ENCODE results near the gene TIE1.
A peak's percentile ranks its signal among the peaks of the same experiment; 100 is the strongest.

Gene TIE1

DNA sequence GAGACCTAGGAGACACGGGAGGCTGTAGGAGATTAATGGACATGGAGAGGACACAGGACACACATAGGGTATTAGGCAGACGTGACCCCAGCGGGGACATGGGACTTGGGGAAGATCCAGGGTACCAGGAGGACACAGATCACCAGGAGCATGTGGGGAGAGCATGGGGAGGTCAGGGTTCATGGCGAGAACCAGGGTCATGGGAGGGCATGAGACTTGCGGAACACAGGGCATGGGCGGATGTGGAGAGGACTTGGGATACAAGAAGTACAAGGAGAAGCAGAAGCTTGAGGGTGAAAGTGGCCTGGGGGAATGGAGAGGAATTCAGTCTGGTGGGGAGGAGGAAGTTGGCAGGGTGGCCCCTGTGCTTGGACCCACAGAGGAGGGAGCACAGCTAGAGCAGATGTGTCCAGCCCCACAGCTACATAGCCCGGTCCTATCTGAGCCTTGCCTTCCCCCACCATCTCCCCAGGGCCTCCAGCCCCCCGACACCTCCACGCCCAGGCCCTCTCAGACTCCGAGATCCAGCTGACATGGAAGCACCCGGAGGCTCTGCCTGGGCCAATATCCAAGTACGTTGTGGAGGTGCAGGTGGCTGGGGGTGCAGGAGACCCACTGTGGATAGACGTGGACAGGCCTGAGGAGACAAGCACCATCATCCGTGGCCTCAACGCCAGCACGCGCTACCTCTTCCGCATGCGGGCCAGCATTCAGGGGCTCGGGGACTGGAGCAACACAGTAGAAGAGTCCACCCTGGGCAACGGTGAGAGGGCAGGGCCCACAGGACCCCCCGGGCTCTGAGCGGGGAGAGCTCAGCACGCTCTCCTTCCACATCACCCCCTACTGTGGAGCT, 12.1 kb downstream of the TIE1 start:
- DNase-seq: no peak

DNA sequence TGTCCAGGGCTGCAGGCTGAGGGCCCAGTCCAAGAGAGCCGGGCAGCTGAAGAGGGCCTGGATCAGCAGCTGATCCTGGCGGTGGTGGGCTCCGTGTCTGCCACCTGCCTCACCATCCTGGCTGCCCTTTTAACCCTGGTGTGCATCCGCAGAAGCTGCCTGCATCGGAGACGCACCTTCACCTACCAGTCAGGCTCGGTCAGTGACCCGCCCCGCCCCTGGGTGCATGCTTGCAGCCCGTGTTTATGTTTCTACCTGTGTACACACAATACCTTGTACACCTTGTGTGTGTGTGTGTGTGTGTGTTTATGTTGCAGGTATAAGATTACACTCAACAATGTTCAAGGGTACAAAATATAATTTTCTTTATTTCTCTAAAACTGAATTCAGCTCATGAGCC, 13.0 kb downstream of the TIE1 start:
- DNase-seq: no peak

DNA sequence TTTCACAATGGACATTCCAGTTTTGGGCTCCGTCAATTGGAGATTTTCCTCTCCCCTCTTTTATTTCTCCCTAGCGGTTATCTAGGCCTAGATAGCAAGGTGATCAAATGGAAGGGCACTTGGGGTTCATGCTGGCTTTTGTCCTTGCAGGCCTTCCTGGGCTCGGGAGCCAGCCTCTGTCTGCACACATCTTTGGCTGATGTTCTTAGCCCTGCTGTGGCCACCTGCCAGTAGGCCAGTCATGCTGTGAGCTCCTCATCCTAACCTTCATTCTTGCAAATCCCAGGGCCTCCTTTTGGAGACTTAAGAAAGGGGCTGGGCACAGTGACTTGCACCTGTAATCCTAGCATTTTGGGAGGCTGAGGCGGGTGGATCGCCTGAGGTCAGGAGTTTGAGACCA, 13.5 kb downstream of the TIE1 start:
- no peak for DNase-seq

DNA sequence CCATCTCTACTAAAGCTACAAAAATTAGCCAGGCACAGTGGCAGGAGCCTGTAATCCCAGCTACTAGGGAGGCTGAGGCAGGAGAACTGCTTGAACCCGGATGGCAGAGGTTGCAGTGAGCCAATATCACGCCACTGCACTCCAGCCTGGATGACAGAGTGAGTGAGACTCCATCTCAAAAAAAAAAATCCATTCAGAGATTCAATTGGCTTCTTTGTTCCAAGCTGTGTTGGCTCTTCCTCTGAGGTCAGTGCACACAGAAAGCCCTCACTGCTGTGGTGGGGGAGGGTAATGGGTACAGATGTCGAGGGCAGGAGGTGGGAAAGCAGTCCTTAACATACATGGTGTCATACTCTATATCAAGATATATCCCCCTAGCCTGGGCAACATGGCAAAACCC, 14.7 kb downstream of the TIE1 start:
- no peak for DNase-seq

DNA sequence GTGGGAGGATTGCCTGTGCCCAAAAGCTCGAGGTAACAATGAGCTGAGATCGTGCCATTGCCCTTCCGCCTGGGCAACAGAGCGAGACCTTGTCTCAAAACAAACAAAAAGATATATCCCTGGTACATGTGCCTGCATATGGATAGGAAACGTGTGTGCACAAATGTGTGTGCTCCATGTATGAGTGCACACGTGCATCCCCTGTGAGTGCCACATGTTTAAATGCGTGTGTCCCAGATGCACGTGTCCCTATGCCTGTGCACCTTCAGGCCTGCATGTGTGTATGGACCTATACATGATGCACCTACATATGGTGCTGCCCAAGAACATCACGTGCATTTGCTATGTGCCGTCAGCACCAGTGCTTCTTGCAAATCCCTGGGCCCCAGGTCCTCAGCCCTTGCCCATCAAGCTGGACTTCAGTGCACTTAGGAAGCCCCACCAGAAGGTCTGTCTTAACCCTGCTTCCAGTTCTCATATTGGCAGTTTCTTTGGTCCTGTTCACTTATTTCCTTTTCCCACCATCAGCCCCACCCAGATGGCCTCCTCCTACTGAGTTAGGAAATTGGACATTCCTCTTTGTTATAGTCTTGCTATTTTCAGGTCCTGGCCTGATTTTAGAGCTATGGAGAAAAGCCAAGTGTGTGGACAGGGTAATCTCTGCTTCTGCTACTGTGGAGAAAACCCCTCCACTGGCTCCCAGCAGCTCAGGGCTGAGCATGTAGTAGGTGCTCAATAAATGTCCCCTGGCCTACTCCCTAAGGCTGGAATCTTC, 15.4 kb downstream of the TIE1 start:
- DNase-seq: no peak

DNA sequence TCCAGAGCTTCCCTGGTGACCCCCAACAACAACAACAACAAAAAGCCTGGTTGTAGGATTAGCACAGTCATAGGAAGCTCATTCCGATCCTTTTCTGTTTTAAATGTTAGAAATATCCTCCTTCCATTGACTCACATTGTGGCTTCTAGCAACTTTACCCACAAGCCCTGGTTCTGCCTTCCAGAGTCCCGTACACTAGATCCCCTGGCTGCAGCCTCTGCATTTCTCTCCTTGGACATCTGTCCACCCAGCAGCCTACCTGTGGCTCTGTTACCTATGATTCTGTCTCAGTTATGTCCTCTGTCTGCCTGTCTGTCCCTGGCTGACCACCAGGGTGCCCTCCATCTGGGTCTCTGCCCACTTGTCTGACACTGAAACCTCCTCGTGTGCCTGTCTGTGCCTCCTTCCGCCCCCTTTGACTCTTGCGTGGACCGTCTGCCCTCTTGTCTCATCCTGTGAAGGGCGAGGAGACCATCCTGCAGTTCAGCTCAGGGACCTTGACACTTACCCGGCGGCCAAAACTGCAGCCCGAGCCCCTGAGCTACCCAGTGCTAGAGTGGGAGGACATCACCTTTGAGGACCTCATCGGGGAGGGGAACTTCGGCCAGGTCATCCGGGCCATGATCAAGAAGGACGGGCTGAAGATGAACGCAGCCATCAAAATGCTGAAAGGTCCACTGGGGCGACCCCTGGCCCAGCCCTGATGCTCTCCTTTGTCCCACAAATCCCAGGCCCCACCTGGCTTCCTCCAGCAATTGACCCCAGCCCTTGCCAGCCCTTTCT, 16.1 kb downstream of the TIE1 start:
- DNase-seq: no peak

DNA sequence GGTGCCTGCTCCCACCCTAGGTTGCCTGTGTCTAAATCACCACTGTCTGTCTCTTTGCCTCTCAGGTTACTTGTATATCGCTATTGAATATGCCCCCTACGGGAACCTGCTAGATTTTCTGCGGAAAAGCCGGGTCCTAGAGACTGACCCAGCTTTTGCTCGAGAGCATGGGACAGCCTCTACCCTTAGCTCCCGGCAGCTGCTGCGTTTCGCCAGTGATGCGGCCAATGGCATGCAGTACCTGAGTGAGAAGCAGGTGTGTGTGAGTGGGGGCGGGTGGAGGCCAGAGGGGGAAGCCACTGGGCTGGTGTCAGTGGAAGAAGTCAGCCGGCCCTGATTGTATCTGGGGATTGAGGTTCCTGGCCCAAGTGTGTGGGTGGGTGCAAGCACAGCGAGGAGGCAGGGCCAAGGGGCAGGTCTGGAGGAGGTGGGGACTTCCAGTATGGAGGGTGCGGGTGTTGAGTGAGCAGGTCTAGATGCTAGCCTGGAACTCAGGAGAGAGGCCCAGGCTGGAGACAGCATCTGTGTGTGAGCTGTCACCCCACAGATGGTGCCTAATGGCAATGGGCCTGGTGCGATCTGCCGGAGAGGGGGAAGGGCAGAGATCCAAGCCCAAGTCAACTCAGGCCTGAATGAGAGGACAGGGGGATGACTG, 17.2 kb downstream of the TIE1 start:
- DNase-seq: no peak

DNA sequence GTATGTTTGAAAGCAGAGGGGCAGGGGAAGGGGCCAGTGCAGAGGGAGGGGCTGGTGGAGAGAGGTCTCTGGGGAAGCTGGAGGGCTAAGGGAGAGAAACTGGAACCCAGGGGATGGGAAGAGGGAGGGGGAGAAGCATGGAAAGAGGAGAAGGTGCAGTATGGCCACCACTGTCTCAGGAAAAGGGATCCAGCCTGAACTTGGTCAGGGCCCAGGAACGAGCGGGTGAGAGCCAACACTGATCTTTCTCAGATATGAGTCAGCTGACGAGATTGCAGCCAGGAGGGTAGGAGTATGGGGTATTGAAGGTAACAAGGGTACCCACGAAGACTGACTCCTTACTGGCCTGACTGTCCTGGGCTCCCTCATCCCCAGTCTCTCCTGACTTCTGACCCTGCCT, 18.0 kb downstream of the TIE1 start:
- DNase-seq: no peak

DNA sequence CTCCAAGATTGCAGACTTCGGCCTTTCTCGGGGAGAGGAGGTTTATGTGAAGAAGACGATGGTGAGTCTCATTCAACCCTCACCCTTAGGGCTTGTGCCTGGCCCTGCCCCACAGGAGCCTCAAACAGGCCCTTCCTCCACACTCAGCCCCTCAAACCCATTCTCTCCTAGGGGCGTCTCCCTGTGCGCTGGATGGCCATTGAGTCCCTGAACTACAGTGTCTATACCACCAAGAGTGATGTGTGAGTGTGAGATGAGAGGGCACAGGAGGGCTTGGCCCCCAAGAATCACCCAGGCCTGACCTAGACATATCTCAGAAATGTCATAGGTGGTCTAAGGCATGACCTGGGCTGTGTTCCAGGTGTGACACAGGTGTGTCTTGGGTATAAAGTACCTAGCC, 18.5 kb downstream of the TIE1 start:
- DNase-seq: no peak

DNA sequence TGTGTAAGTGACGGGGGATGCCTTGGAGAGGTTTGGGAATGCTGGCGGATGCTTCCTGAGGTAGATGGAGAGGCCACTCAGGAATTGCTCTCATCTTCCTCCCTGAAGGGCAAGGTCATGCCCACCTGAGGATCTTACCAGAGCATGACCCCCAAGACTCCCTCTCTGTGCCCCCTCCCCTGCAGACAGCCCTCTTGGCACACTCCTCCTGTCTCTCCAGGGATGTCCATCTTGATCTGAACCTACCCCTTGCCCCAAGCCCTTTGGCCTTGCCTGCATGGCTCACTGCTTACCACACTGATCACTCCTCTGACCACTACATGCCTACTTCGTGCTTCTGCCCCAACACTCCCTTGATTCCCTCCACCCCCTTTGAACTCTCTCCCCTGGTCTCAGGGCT, 19.0 kb downstream of the TIE1 start:
- DNase-seq: no peak

DNA sequence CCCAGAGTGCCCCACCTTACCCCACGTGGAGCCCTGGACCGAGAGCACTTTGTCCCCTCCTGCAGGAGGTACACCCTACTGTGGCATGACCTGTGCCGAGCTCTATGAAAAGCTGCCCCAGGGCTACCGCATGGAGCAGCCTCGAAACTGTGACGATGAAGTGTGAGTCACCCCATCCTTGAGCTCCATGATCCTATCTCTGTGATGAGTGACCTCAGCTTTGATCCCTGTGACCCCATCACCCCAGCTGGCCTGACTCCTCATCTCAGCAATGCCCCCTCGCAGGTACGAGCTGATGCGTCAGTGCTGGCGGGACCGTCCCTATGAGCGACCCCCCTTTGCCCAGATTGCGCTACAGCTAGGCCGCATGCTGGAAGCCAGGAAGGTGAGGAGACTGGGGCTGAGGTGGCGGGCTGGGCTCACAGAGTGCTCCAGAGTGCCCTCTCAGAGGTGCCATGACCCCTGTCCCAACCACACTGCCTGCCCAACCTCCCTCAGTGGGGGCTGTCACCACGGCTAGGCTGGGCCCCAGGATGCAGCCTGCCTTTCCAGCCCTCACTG, 20.6 kb downstream of the TIE1 start:
- DNase-seq: no peak

DNA sequence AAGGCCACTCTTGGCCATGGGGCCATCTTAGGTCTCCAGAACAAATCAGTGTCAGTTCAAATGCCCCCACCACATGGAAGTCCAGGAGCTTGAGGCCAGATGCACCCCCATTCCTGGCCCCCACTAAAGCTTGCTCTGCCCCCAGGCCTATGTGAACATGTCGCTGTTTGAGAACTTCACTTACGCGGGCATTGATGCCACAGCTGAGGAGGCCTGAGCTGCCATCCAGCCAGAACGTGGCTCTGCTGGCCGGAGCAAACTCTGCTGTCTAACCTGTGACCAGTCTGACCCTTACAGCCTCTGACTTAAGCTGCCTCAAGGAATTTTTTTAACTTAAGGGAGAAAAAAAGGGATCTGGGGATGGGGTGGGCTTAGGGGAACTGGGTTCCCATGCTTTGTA, 21.7 kb downstream of the TIE1 start:
- no peak for DNase-seq

DNA sequence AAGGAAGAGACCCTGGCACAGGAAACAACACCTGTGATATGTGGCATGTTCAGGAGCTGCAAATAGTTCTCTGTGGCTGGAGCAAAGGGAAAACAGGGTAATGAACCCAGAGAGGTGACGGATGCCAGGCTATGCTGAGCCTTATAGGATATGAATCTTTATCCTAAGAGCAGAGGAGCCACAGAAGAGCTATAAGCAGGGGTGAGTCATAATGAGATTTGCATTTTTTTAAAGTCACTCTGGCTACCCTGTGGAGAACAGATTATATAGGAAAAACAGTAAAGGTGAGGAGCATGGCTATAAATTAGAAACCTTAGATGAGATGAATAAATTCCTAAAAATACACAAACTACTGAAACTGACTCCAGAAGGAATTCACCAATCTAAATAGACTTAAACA, 24.0 kb downstream of the TIE1 start:
- DNase-seq: no peak

DNA sequence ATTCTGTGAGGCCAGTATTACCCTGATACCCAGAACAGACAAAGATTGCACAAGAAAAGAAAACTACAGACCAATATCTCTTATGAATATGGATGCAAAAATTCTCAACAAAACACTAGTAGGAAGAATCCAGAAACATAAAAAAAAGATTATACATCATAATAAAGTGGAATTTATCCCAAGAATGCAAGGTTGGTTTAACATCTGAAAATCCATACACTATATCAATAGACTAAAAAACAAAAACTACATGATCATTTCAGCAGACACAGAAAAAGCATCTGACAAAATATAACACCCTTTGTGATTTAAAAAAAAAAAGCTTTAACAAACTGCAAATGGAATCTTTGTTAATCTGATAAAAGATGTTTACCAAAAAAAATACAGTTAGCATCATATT, 24.6 kb downstream of the TIE1 start:
- DNase-seq: no peak

DNA sequence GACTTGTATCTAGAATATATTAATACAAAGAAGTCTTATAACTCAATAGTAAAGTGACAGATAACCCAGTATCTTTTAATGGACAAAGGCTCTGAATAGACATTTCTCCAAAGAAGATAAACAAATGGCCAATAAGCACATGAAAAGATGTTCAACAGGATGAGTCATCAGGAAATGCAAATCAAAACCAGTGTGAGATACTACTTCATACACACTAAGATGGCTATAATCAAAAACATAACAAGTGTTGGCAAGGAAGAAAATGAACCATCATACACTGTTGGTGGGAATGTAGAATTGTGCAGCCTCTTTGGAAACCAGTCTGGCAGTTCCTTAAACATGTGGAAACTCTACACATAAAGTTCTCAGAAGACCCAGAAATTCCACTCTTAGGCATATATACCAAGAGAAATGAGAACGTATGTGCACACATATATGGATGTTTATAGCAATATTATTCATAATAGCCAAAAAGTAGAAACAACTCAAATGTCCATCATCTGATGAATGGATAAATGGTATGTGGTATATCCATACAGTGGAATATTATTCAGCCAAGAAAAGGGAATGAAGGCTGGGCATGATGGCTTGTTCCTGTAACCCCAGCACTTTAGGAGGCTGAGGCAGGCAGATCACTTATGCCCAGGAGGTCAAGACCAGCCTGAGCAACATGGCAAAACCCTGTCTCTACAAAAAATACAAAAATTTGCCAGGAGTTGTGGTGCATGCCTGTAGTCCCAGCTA, 26.9 kb downstream of the TIE1 start:
- no peak for DNase-seq

DNA sequence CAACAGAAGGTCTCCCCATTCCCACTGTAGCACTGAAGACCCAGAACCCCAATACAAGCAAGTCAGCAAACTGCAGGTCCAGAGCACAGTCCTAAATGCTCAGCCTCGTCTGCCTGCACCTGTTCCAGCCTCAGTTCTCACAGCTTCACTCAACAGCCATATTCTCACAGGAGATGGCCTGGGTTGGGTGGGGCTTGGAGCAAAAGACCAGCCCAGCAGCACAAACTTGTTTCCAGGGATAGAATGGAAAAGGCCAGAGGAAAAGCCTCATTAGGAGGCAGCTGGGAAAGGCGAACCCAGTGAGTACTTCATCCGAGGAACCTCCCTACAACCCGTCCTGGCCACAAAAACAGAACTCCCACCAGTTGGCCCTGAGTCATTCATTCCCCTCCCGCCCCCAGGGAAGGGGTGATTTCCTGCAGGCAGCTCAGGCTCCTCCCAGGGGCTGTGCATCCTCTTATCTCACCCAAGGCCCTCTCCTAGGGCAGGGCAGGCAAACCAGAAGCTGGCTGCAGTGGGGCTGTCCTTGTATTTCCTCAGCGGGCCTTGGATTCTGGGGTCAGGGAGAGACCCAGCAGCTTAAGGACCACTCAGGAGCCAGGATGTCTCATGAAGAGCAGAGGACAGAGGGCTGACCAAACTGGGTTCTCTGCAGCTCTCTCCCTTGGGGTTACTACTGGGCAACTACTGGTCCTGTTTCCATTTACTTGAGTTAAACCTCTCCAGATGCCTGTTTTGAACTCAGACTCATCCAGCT, 29.4 kb downstream of the TIE1 start:
- peak; percentile 14 for DNase-seq

DNA sequence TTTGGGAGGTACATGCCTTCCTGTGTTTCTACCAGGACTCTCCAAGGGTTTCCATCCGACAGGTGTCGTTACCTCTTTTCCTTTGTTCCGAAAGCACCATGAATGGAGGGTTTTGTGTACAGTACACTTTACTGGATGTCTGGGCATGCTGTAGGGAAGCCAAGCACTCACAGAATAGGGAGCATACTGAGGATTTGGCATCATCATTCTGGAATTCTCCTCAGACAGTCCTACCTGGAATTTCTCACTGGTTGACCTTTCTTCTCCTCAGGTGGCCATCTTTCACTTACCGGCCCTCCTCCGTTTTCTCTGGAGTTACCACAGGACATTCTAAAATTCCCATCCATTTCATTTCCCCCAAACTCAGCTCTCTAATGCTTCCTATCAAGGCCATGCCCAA, 30.9 kb downstream of the TIE1 start:
- no peak for DNase-seq

DNA sequence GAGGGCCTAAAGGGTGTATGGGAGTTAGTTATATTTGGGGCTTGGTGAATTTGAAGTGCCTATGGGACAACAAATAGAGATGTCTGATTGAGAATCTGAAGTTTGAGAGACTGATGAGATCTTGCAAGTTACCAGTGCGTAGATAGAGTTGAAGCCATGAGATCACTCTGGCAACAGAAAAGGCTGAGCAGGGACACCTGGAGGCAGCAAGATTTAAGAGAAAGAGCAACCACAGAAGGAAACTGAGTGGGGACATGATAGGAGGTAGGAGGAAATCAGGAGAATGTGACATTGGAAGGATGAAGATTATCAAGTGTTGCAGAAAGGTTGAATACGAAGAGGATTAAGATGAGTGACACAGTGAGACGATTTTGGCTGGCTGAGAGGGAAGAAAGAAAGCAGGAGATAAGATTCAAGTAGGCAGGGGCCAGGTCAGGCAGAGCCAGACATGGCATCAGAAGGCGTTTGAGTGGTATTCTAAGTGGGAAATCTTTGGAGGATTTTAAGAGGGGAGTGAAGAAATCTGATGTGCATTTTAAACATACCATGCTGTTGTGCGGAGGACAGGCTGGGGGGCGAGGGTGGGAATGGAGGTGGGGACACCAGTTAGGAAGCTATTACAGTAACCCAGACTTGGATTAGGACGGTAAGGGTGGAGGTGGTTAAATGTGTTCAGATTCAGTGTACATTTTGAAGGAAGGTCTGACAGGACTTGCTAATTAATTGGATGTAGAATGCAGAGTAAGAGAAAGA, 33.8 kb downstream of the TIE1 start:
- no peak for DNase-seq

DNA sequence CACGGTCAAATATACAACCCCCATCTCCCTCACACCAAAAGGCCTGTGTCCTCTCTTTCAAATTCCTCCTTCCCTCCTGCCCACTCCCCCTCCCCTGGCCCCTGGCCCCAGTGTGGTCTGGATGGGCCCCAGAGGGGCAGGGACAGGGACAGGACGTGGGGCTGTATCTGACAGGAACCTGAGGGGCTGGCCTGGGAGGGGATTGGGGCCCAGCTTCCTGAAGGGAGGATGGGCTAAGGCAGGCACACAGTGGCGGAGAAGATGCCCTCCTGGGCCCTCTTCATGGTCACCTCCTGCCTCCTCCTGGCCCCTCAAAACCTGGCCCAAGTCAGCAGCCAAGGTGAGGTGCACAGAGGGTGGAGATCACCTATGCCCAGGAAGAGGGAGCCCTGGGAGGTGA, 36.8 kb downstream of the TIE1 start, which contains the start of gene MPL:
Gene MPL (plus strand): TSS at position 231 of the 400 bp plus-strand sequence. CDS start 31 bp downstream, at position 262.
- DNase-seq: no peak

DNA sequence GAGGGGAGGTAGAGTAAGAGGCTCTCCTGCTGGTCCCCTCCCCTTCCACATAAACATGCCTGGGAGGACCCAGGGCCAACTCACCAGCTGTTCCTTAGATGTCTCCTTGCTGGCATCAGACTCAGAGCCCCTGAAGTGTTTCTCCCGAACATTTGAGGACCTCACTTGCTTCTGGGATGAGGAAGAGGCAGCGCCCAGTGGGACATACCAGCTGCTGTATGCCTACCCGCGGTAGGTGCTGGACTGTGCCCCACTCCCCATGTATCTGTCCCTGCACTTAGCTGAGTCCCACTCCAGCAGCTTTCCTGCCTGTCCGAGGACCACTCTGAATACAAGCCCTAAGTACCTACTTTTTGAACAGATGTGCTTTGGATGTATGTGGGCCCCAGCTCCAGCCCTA, 37.2 kb downstream of the TIE1 start:
- no peak for DNase-seq
